ENCODE results near the gene TRIM62. TPM values are rescaled to one million over a fixed set of nuclear protein-coding genes. Genes with fewer than 3 reads are reported as not detected.
A peak's percentile ranks its signal among the peaks of the same experiment; 100 is the strongest.

The TRIM62 gene
- total RNA-seq, 2 experiments from 2014 or later: 2.4 to 8.4 TPM

DNA sequence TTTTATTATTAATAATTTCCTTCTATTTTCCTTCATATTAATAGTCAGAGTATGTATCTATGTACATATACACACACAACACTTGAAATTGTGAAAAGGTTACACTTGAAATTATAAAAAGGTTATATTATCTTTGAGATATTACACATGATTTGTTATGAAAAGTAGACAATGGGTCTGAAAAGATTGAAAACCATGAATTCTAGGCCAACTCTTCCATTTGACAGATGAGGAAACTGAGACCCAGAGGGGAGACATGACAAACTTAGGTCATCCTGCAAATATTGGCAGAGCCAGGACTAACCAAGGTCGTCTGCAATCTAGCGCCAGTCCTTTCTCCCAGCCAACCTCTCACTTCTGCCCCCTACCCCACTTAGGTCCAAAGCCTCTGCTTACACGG lies 33.2 kb downstream of the TRIM62 start:
- intact Hi-C loops (cut with micrococcal nuclease; ENCODE audit: unreplicated experiment): no loop called here
- no peaks in the 10 kb centered on the region for H4K20me1 ChIP-seq (ENCODE audit: insufficient read depth, low read length)
- no peak overlapping the region for H3K4me2 ChIP-seq (ENCODE audit: low read length)
- BruUV-seq (replicated peaks): no TSS peak
- no peaks in the 10 kb centered on the region for H3K9me2 ChIP-seq (ENCODE audit: insufficient read depth, low read length)
- H3K4me1 ChIP-seq (ENCODE audit: insufficient read depth, low read length, poor library complexity, severe bottlenecking): peaks cover 13% of the 10 kb centered on the region
- H3K9me3 ChIP-seq (ENCODE audit: low read length): no peaks in the 10 kb centered on the region
- no peaks in the 10 kb centered on the region for H3K79me2 ChIP-seq (ENCODE audit: insufficient read depth, low read depth, low read length)
- H3K4me3 ChIP-seq (ENCODE audit: low read depth, low read length, poor library complexity, severe bottlenecking): no peak overlapping the region
- no peak overlapping the region for H2AFZ ChIP-seq (ENCODE audit: low read length)
- TF ChIP-seq, protein P1, sequence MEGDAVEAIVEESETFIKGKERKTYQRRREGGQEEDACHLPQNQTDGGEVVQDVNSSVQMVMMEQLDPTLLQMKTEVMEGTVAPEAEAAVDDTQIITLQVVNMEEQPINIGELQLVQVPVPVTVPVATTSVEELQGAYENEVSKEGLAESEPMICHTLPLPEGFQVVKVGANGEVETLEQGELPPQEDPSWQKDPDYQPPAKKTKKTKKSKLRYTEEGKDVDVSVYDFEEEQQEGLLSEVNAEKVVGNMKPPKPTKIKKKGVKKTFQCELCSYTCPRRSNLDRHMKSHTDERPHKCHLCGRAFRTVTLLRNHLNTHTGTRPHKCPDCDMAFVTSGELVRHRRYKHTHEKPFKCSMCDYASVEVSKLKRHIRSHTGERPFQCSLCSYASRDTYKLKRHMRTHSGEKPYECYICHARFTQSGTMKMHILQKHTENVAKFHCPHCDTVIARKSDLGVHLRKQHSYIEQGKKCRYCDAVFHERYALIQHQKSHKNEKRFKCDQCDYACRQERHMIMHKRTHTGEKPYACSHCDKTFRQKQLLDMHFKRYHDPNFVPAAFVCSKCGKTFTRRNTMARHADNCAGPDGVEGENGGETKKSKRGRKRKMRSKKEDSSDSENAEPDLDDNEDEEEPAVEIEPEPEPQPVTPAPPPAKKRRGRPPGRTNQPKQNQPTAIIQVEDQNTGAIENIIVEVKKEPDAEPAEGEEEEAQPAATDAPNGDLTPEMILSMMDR (conservative IDR thresholded peaks at IDR 0.05; ENCODE audit: low read length): no peak
- TF ChIP-seq EZH2phosphoT487 (IDR thresholded peaks at IDR 0.05; ENCODE audit: borderline replicate concordance, low read depth, low read length): no peak
- ChIA-PET CTCF (ENCODE audit: unreplicated experiment) (no interaction called here), POLR2A (no interaction called here)
- H3K36me3 ChIP-seq (ENCODE audit: insufficient read depth, low read length): no peaks in the 10 kb centered on the region
- H3K27ac ChIP-seq (ENCODE audit: low read depth, low read length, poor library complexity, severe bottlenecking): no peak overlapping the region
- no peak for DNase-seq (ENCODE audit: low spot score)

DNA sequence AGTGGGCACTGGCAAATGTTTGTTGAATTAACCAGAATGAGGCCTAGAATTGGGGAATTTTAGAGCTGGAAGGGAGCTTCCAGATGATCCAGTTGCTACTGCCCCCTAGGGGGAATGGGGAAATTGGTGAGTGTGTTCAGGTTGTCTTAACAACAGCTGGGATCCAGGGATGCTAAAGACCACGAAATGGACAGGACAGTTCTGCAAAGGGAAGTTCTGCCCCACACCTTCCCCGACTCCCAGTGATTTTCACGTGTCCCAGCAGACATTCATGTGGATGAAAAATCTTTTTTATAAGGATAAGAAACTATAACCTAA lies 33.9 kb downstream of the TRIM62 start:
- Histone ChIP-seq H3K36me3 (ENCODE audit: insufficient read depth, low read length) (no peaks in the 10 kb centered on the region), H3K9me3 (ENCODE audit: low read length) (no peaks in the 10 kb centered on the region), H3K4me3 (ENCODE audit: low read depth, low read length, poor library complexity, severe bottlenecking) (no peak overlapping the region), H2AFZ (ENCODE audit: low read length) (no peak overlapping the region), H3K79me2 (ENCODE audit: insufficient read depth, low read depth, low read length) (no peaks in the 10 kb centered on the region), H3K4me2 (ENCODE audit: low read length) (no peak overlapping the region), H3K9me2 (ENCODE audit: insufficient read depth, low read length) (no peaks in the 10 kb centered on the region), H3K27ac (ENCODE audit: low read depth, low read length, poor library complexity, severe bottlenecking) (no peak overlapping the region), H4K20me1 (ENCODE audit: insufficient read depth, low read length) (no peaks in the 10 kb centered on the region), H3K4me1 (ENCODE audit: insufficient read depth, low read length, poor library complexity, severe bottlenecking) (peaks cover 6% of the 10 kb centered on the region)
- intact Hi-C loops (cut with micrococcal nuclease; ENCODE audit: unreplicated experiment): no loop called here
- no peak for DNase-seq (ENCODE audit: low spot score)
- no TSS peak for BruUV-seq (replicated peaks)
- ChIA-PET CTCF (ENCODE audit: unreplicated experiment) (no interaction called here), POLR2A (no interaction called here)
- TF ChIP-seq, protein P1 (conservative IDR thresholded peaks at IDR 0.05; ENCODE audit: low read length): peak; percentile 70
- TF ChIP-seq EZH2phosphoT487 (IDR thresholded peaks at IDR 0.05; ENCODE audit: borderline replicate concordance, low read depth, low read length): no peak

DNA sequence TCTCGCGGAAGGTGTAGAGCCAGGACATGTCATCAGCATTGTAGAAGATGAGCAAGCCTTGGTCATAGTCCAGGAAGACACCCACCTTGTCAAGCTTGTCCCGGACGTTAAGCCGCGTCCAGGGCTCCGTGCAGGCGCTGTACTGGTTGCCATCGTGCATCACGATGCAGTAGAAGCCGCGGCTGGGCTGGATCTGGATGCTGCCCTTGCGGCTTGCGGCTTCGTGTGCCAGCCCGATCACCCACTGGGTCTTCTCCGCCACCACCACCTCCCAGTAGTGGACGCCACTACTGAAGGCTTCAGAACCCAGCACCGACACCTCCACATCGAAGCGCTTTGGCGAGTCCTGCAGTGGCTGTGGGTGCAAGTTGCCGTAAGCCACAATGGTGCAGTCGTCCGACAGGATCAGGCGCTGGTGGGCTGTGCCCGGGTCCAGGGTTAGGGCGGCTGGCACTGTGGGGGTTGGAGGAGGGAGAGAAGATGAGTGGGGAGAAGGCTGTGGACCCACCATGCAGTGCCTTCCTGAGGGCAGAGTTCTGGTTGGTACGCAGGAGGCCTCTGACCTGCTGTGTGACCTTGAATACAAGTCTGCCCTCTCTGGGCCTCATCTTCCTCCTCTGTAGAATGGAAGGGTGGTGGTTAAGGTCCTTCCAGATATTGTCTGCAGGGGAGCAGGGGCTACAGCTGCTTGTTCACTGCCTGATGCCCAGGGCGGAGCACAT lies 34.4 kb downstream of the TRIM62 start:
- H3K9me3 ChIP-seq (ENCODE audit: low read length): no peaks in the 10 kb centered on the region
- peaks cover under 1% of the 10 kb centered on the region for H3K4me1 ChIP-seq (ENCODE audit: insufficient read depth, low read length, poor library complexity, severe bottlenecking)
- no peak overlapping the region for H2AFZ ChIP-seq (ENCODE audit: low read length)
- H3K27ac ChIP-seq (ENCODE audit: low read depth, low read length, poor library complexity, severe bottlenecking): no peak overlapping the region
- no peaks in the 10 kb centered on the region for H3K79me2 ChIP-seq (ENCODE audit: insufficient read depth, low read depth, low read length)
- BruUV-seq (replicated peaks): no TSS peak
- ChIA-PET POLR2A (no interaction called here), CTCF (ENCODE audit: unreplicated experiment) (no interaction called here)
- no peak overlapping the region for H3K4me2 ChIP-seq (ENCODE audit: low read length)
- TF ChIP-seq, protein P1 (conservative IDR thresholded peaks at IDR 0.05; ENCODE audit: low read length): no peak
- TF ChIP-seq EZH2phosphoT487 (IDR thresholded peaks at IDR 0.05; ENCODE audit: borderline replicate concordance, low read depth, low read length): no peak
- no peak overlapping the region for H3K4me3 ChIP-seq (ENCODE audit: low read depth, low read length, poor library complexity, severe bottlenecking)
- DNase-seq (ENCODE audit: low spot score): no peak
- no peaks in the 10 kb centered on the region for H3K36me3 ChIP-seq (ENCODE audit: insufficient read depth, low read length)
- no peaks in the 10 kb centered on the region for H3K9me2 ChIP-seq (ENCODE audit: insufficient read depth, low read length)
- no peaks in the 10 kb centered on the region for H4K20me1 ChIP-seq (ENCODE audit: insufficient read depth, low read length)
- intact Hi-C loops (cut with micrococcal nuclease; ENCODE audit: unreplicated experiment): no loop called here
